GM19023 (cell line): ENCODE results near the gene TLE3.
A peak's percentile ranks its signal among the peaks of the same experiment; 100 is the strongest.

Experiments used
- ATAC-seq: cut with Tn5 transposase; IDR thresholded peaks from one replicate; pipeline ENCODE4 v1.9.1; 2021; ENCODE audit warnings: mild to moderate bottlenecking, moderate library complexity; ENCODE audit not compliant: unreplicated experiment

TLE3 gene

GRCh38 chr15:70099967-70100473, 2.3 kb upstream of the TLE3 start:
- ATAC-seq: no peak

- ATAC-seq: peak; percentile 56
Measured at GRCh38 chr15:70099167-70099966, 1.6 kb upstream of the TLE3 start.

- ATAC-seq: no peak
Measured at GRCh38 chr15:70098461-70099166, 897 bp upstream of the TLE3 start.

GRCh38 chr15:70098153-70098460, 390 bp upstream of the TLE3 start:
- no peak for ATAC-seq

GRCh38 chr15:70097063-70097320, 725 bp downstream of the TLE3 start:
- ATAC-seq: no peak

- no peak for ATAC-seq
Measured at GRCh38 chr15:70096215-70097062, 1.3 kb downstream of the TLE3 start.

GRCh38 chr15:70095408-70096214, 2.1 kb downstream of the TLE3 start:
- no peak for ATAC-seq

- no peak for ATAC-seq
Measured at GRCh38 chr15:70094690-70095311, 2.9 kb downstream of the TLE3 start.

- ATAC-seq: no peak
Measured at GRCh38 chr15:70093481-70094319, 4.0 kb downstream of the TLE3 start.

GRCh38 chr15:70093070-70093469, 4.6 kb downstream of the TLE3 start:
- ATAC-seq: no peak

GRCh38 chr15:70092464-70093027, 5.2 kb downstream of the TLE3 start:
- no peak for ATAC-seq

- ATAC-seq: no peak
Measured at GRCh38 chr15:70091726-70092463, 5.8 kb downstream of the TLE3 start.

- ATAC-seq: no peak
Measured at GRCh38 chr15:70090436-70091296, 7.1 kb downstream of the TLE3 start.

- ATAC-seq: no peak
Measured at GRCh38 chr15:70089692-70089971, 8.1 kb downstream of the TLE3 start.

GRCh38 chr15:70088887-70089691, 8.6 kb downstream of the TLE3 start:
- no peak for ATAC-seq

GRCh38 chr15:70088455-70088854, 9.3 kb downstream of the TLE3 start:
- ATAC-seq: no peak
